K562 (cell line): ENCODE results near the gene HNRNPH1. TPM values are rescaled to one million over a fixed set of nuclear protein-coding genes. Genes with fewer than 3 reads are reported as not detected.

Experiments
- CBFA2T3 ChIP-seq: fragments of 450-650 bp; IDR thresholded peaks from 2 replicates; pipeline ENCODE4 v1.6.1; 2017
- CBX3 ChIP-seq, 2 experiments: IDR thresholded peaks; 1 replicate in 1 of 2; 2 replicates in 1 of 2; pipeline ENCODE4 v1.6.1; 2012; ENCODE audit warnings: inconsistent platforms in 2 of 2, low read length in 2 of 2, borderline replicate concordance in 1 of 2, control low read depth in 1 of 2
- CEBPB ChIP-seq: fragments of 450-650 bp; IDR thresholded peaks from 2 replicates; pipeline ENCODE4 v1.6.1; 2016; ENCODE audit warnings: missing genetic modification characterization, missing compliant biosample characterization
- CREB1 ChIP-seq, 2 experiments: sonication (generic) in 1 of 2; formaldehyde crosslinking in 1 of 2; IDR thresholded peaks; 2 replicates each; pipeline versions ENCODE4 v1.6.1 to v1.8.0; 2012 to 2022; ENCODE audit warnings: inconsistent platforms in 1 of 2, mild to moderate bottlenecking in 1 of 2, missing genetic modification reagents in 1 of 2, moderate library complexity in 1 of 2
- ETS2 ChIP-seq: IDR thresholded peaks from 2 replicates; pipeline ENCODE4 v1.6.1; 2016; ENCODE audit warnings: borderline replicate concordance, missing genetic modification characterization, mild to moderate bottlenecking, moderate library complexity, missing compliant biosample characterization; ENCODE audit not compliant: poor library complexity, severe bottlenecking
- ETV1 ChIP-seq: fragments of 450-650 bp; conservative IDR thresholded peaks from 2 replicates; pipeline ENCODE4 v1.6.1; 2016; ENCODE audit warnings: missing genetic modification characterization, control low read depth, low read depth, missing compliant biosample characterization
- EZH2 ChIP-seq: IDR thresholded peaks from 2 replicates; pipeline ENCODE4 v1.6.1; 2012; ENCODE audit warnings: low read depth, mild to moderate bottlenecking, inconsistent platforms, low read length, borderline replicate concordance
- FOXJ2 ChIP-seq: fragments of 200-800 bp; sonication (Bioruptor generic); IDR thresholded peaks from 2 replicates; pipeline ENCODE4 v1.6.1; 2016; ENCODE audit warnings: missing genetic modification characterization, missing compliant biosample characterization
- HMG20B ChIP-seq: fragments of 250-450 bp; sonication (Bioruptor Pico); IDR thresholded peaks from 2 replicates; pipeline ENCODE4 v1.5.0; 2021; ENCODE audit warnings: mild to moderate bottlenecking
- IFI16 ChIP-seq: fragments of 250-450 bp; sonication (Bioruptor Pico); IDR thresholded peaks from 2 replicates; pipeline ENCODE4 v2.1.2; 2022; ENCODE audit warnings: mild to moderate bottlenecking, inconsistent platforms
- KLF16 ChIP-seq: IDR thresholded peaks from 2 replicates; pipeline ENCODE4 v1.6.1; 2016; ENCODE audit warnings: antibody characterized with exemption
- MECOM ChIP-seq: fragments of 250-450 bp; sonication (Bioruptor Pico); IDR thresholded peaks from 2 replicates; pipeline ENCODE4 v1.8.0; 2022; ENCODE audit warnings: inconsistent platforms
- MTA2 ChIP-seq: fragments of 450-650 bp; IDR thresholded peaks from 2 replicates; pipeline ENCODE4 v1.6.1; 2016; ENCODE audit warnings: low read depth
- MYC ChIP-seq, 2 experiments: fragments of 250-450 bp in 1 of 2; sonication (Bioruptor Pico) in 1 of 2; IDR thresholded peaks; 2 replicates each; pipeline versions ENCODE4 v1.5.1 to v1.6.1; 2012 to 2021; ENCODE audit warnings: low read depth in 2 of 2, borderline replicate concordance in 1 of 2, improper control_type of control experiment in 1 of 2, low read length in 1 of 2, mild to moderate bottlenecking in 1 of 2, moderate library complexity in 1 of 2
- PURB ChIP-seq: sonication (generic); formaldehyde crosslinking; IDR thresholded peaks from 2 replicates; pipeline ENCODE4 v1.9.0; 2021; ENCODE audit warnings: low read depth, mild to moderate bottlenecking, missing genetic modification reagents
- RNF2 ChIP-seq: sonication (generic); IDR thresholded peaks from 2 replicates; pipeline ENCODE4 v1.6.1; 2016
- SMARCA4 ChIP-seq: fragments of 450-650 bp; IDR thresholded peaks from 2 replicates; pipeline ENCODE4 v1.6.1; 2016
- SMARCC2 ChIP-seq: fragments of 450-650 bp; IDR thresholded peaks from 2 replicates; pipeline ENCODE4 v1.6.1; 2017; ENCODE audit warnings: antibody characterized with exemption, moderate library complexity, mild to moderate bottlenecking, low read depth
- YY1 ChIP-seq, 3 experiments: IDR thresholded peaks; 2 replicates each; pipeline ENCODE4 v1.6.1; 2011; ENCODE audit warnings: low read length in 2 of 3, mild to moderate bottlenecking in 2 of 3, moderate library complexity in 2 of 3, borderline replicate concordance in 1 of 3, control low read depth in 1 of 3, low read depth in 1 of 3; ENCODE audit not compliant: insufficient read depth in 3 of 3, insufficient replicate concordance in 2 of 3, control insufficient read depth in 1 of 3, insufficient read length in 1 of 3; ENCODE audit errors: extremely low read depth in 1 of 3
- ZNF263 ChIP-seq: sonication (generic); formaldehyde crosslinking; IDR thresholded peaks from 2 replicates; pipeline ENCODE4 v1.8.0; 2022; ENCODE audit warnings: mild to moderate bottlenecking, missing genetic modification reagents, borderline replicate concordance
- ZNF324 ChIP-seq: fragments of 250-450 bp; sonication (Bioruptor Pico); IDR thresholded peaks from 2 replicates; pipeline ENCODE4 v1.4.0; 2020; ENCODE audit warnings: mild to moderate bottlenecking
- ZNF436 ChIP-seq: fragments of 250-450, 450-650 bp; sonication (Bioruptor Pico); formaldehyde crosslinking; IDR thresholded peaks from 2 replicates; pipeline ENCODE4 v1.7.0; 2020; ENCODE audit warnings: mild to moderate bottlenecking
- polyA plus RNA-seq, 8 experiments: library from polyadenylated mRNA; depleted of rRNA in 4 of 8; stranded (reverse) in 5 of 8; unstranded in 3 of 8; fragments of >200 nt; fragmentation: Nextera tagmentation in 2 of 8; fragmentation: Illumina TruSeq in 1 of 8; extraction: Ambion mirVana in 2 of 8; extraction: Trizol in 1 of 8; gene quantifications; 2 replicates each; pipeline versions ENCODE4 v1.2.1 to v1.2.3, GENCODE V29; 2011 to 2014; ENCODE audit warnings: inconsistent platforms in 1 of 8, missing spikeins in 1 of 8
- total RNA-seq, 7 experiments: library from RNA; depleted of rRNA in 6 of 7; stranded (reverse); fragments of >200 nt in 6 of 7; fragmentation: Illumina TruSeq in 2 of 7; extraction: Trizol in 2 of 7; gene quantifications; 2 replicates each; pipeline versions ENCODE4 v1.2.1 to v1.2.3, GENCODE V29; 2011 to 2021; ENCODE audit warnings: low replicate concordance in 1 of 7
- TF ChIP-seq, protein P1 (sequence below), 2 experiments: IDR thresholded peaks; 2 replicates each; pipeline ENCODE4 v1.6.1; 2012; ENCODE audit warnings: improper control_type of control experiment in 2 of 2, low read depth in 2 of 2, low read length in 2 of 2, borderline replicate concordance in 1 of 2
- TF ChIP-seq, protein P2 (sequence below): IDR thresholded peaks from 2 replicates; pipeline ENCODE4 v1.6.1; 2011; ENCODE audit warnings: borderline replicate concordance, low read depth, mild to moderate bottlenecking, moderate library complexity, low read length; ENCODE audit not compliant: insufficient read depth, poor library complexity, severe bottlenecking

Gene HNRNPH1
- total and polyA plus RNA-seq, 9 of the 15 experiments (the other 6 are each of a cell fraction or from before 2014, with no cell fraction given), result 103 to 656 (median 561) TPM

DNA sequence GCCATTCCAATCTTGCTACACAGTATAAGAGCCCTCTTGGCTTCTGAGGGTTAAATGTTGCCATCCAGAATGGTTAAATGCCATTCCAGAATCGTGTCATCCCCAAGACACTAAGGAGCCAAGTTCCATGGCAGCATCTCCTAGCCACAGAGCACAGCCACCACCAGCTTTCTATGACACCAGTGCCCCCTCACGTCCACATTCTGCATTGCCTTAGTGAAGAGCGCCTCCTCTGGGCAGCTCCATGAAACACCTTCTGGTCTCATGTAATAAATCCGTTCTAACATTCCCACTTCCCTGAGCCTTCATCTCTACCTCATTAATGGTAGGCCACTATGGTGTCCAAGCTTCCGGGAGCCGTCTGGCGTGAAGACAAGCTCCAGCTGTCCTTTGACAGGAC, 44.9 kb upstream of the HNRNPH1 start (continued):
- TF ChIP-seq EZH2, result no peak
- TF ChIP-seq ZNF324 (CRISPR knock-in tag), result no peak
- no peak for TF ChIP-seq MTA2
- TF ChIP-seq IFI16 (CRISPR knock-in tag), result no peak
- TF ChIP-seq HMG20B (CRISPR knock-in tag), result no peak
- TF ChIP-seq, protein P1, sequence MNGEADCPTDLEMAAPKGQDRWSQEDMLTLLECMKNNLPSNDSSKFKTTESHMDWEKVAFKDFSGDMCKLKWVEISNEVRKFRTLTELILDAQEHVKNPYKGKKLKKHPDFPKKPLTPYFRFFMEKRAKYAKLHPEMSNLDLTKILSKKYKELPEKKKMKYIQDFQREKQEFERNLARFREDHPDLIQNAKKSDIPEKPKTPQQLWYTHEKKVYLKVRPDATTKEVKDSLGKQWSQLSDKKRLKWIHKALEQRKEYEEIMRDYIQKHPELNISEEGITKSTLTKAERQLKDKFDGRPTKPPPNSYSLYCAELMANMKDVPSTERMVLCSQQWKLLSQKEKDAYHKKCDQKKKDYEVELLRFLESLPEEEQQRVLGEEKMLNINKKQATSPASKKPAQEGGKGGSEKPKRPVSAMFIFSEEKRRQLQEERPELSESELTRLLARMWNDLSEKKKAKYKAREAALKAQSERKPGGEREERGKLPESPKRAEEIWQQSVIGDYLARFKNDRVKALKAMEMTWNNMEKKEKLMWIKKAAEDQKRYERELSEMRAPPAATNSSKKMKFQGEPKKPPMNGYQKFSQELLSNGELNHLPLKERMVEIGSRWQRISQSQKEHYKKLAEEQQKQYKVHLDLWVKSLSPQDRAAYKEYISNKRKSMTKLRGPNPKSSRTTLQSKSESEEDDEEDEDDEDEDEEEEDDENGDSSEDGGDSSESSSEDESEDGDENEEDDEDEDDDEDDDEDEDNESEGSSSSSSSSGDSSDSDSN (IDR thresholded peaks at IDR 0.05; ENCODE audit: borderline replicate concordance in 1 of 2, low read depth in 2 of 2, low read length in 2 of 2), result no peak
- no peak for TF ChIP-seq PURB (CRISPR knock-in tag)
- TF ChIP-seq ETS2 (tag), result no peak
- no peak for TF ChIP-seq CBFA2T3
- TF ChIP-seq ZNF263 (CRISPR knock-in tag), result no peak
- TF ChIP-seq CREB1 (IDR thresholded peaks at IDR 0.05), result no peak
- no peak for TF ChIP-seq CREB1 (CRISPR knock-in tag; IDR thresholded peaks at IDR 0.05)
- no peak for TF ChIP-seq CEBPB (tag)
- no peak for TF ChIP-seq MECOM (CRISPR knock-in tag)
- TF ChIP-seq YY1 (IDR thresholded peaks at IDR 0.05; ENCODE audit: borderline replicate concordance in 1 of 3, control insufficient read depth in 1 of 3, extremely low read depth in 1 of 3, insufficient read depth in 3 of 3, insufficient read length in 1 of 3, insufficient replicate concordance in 2 of 3, low read depth in 1 of 3, low read length in 2 of 3), result no peak
- no peak for TF ChIP-seq FOXJ2 (tag)
- TF ChIP-seq ZNF436 (CRISPR knock-in tag), result no peak
- no peak for TF ChIP-seq ETV1
- no peak for TF ChIP-seq SMARCC2
- no peak for TF ChIP-seq RNF2
- TF ChIP-seq MYC (IDR thresholded peaks at IDR 0.05; ENCODE audit: low read depth, low read length), result peak; percentile 65; the same call in 1 of the 2 replicates
- TF ChIP-seq MYC (CRISPR knock-in tag; IDR thresholded peaks at IDR 0.05; ENCODE audit: borderline replicate concordance, low read depth), result no peak
- TF ChIP-seq SMARCA4, result 0 out of 2 replicates have a peak, but pooled peaks have one; percentile 17
- TF ChIP-seq, protein P2, sequence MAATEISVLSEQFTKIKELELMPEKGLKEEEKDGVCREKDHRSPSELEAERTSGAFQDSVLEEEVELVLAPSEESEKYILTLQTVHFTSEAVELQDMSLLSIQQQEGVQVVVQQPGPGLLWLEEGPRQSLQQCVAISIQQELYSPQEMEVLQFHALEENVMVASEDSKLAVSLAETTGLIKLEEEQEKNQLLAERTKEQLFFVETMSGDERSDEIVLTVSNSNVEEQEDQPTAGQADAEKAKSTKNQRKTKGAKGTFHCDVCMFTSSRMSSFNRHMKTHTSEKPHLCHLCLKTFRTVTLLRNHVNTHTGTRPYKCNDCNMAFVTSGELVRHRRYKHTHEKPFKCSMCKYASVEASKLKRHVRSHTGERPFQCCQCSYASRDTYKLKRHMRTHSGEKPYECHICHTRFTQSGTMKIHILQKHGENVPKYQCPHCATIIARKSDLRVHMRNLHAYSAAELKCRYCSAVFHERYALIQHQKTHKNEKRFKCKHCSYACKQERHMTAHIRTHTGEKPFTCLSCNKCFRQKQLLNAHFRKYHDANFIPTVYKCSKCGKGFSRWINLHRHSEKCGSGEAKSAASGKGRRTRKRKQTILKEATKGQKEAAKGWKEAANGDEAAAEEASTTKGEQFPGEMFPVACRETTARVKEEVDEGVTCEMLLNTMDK, result peak; percentile 68
- peak in 1 of 2 experiments; percentile 48; a peak in 1 of 3 replicates for TF ChIP-seq CBX3 (IDR thresholded peaks at IDR 0.05; ENCODE audit: borderline replicate concordance in 1 of 2, low read length in 2 of 2)
- TF ChIP-seq KLF16, result peak; percentile 73; the same call in 1 of the 2 replicates
